ENCODE measurements around the gene RXFP2.

Gene RXFP2

DNA sequence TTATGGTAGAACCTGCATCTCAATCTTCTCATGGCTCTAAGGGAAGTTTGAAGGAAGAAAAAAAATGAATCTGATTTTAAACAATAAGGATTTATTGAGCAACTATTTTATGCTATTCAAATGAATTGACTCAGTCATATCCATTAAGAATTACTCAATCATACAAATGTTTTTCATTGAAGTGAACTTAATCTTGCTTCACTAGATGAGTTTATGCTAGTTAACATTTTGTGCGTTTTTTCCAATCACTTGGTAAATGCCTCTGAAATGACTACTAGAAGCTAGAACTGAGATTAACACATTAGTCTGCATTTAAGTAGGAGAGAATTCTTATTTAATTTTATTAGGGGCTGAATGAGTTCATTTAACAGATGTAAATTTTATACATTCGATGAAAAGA is 25.2 kb downstream of the RXFP2 start:
- Histone ChIP-seq H3K4me3 (replicated peaks; ENCODE audit: insufficient read depth, low read length) (no peak overlapping the region), H3K27ac (replicated peaks) (no peak overlapping the region), H3K27me3 (ENCODE audit: insufficient read depth, poor library complexity, severe bottlenecking) (peaks cover 3% of the 10 kb centered on the region)
- TF ChIP-seq GABPA (IDR thresholded peaks at IDR 0.05; ENCODE audit: low read depth), result no peak
- TF ChIP-seq, protein P1, sequence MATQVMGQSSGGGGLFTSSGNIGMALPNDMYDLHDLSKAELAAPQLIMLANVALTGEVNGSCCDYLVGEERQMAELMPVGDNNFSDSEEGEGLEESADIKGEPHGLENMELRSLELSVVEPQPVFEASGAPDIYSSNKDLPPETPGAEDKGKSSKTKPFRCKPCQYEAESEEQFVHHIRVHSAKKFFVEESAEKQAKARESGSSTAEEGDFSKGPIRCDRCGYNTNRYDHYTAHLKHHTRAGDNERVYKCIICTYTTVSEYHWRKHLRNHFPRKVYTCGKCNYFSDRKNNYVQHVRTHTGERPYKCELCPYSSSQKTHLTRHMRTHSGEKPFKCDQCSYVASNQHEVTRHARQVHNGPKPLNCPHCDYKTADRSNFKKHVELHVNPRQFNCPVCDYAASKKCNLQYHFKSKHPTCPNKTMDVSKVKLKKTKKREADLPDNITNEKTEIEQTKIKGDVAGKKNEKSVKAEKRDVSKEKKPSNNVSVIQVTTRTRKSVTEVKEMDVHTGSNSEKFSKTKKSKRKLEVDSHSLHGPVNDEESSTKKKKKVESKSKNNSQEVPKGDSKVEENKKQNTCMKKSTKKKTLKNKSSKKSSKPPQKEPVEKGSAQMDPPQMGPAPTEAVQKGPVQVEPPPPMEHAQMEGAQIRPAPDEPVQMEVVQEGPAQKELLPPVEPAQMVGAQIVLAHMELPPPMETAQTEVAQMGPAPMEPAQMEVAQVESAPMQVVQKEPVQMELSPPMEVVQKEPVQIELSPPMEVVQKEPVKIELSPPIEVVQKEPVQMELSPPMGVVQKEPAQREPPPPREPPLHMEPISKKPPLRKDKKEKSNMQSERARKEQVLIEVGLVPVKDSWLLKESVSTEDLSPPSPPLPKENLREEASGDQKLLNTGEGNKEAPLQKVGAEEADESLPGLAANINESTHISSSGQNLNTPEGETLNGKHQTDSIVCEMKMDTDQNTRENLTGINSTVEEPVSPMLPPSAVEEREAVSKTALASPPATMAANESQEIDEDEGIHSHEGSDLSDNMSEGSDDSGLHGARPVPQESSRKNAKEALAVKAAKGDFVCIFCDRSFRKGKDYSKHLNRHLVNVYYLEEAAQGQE (IDR thresholded peaks at IDR 0.05; ENCODE audit: insufficient replicate concordance, low read depth), result no peak
- TF ChIP-seq, protein P2, sequence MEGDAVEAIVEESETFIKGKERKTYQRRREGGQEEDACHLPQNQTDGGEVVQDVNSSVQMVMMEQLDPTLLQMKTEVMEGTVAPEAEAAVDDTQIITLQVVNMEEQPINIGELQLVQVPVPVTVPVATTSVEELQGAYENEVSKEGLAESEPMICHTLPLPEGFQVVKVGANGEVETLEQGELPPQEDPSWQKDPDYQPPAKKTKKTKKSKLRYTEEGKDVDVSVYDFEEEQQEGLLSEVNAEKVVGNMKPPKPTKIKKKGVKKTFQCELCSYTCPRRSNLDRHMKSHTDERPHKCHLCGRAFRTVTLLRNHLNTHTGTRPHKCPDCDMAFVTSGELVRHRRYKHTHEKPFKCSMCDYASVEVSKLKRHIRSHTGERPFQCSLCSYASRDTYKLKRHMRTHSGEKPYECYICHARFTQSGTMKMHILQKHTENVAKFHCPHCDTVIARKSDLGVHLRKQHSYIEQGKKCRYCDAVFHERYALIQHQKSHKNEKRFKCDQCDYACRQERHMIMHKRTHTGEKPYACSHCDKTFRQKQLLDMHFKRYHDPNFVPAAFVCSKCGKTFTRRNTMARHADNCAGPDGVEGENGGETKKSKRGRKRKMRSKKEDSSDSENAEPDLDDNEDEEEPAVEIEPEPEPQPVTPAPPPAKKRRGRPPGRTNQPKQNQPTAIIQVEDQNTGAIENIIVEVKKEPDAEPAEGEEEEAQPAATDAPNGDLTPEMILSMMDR (IDR thresholded peaks at IDR 0.05; ENCODE audit: insufficient read depth, low read length), result no peak
- no peak for TF ChIP-seq POLR2AphosphoS5 (IDR thresholded peaks at IDR 0.05; ENCODE audit: low read depth)
- no peak for TF ChIP-seq SPI1 (IDR thresholded peaks at IDR 0.05; ENCODE audit: borderline replicate concordance, low read depth)
- no peak for DNase-seq (ENCODE audit: low read depth in 1 of 2, low spot score in 1 of 2)

DNA sequence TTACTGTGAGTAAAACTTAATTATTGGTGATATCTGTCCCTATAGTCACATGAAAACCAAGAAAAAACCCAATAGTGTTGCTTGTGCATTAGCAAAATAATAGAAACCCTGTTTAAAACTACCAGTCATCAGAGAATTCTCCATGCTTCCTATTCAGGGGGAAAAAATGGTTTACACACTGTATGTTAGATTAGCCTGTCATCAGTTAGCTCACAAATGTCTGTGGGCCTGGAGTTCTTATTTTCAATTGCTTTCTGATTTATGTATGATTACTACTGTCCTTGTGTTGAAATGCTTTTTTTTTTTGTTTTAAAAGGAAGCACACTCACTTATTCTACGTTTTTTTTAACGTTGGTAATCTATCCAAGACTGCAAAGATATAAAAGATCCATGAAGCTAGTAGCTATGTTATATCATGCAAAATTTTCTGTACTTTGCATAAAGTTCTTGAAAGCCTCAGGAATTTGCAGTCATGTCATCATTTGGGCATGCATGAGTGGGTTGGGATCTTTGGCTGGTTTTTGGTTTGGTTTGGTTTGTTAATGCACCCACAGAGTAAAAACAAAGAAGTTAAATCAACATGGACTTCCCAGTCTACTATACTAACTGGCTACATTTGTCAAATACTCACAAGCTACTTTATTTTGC is 25.9 kb downstream of the RXFP2 start:
- no peak for DNase-seq (ENCODE audit: low read depth in 1 of 2, low spot score in 1 of 2)
- Histone ChIP-seq H3K27me3 (ENCODE audit: insufficient read depth, poor library complexity, severe bottlenecking) (peaks cover 3% of the 10 kb centered on the region), H3K27ac (replicated peaks) (no peak overlapping the region), H3K4me3 (replicated peaks; ENCODE audit: insufficient read depth, low read length) (no peak overlapping the region)
- TF ChIP-seq POLR2AphosphoS5 (IDR thresholded peaks at IDR 0.05; ENCODE audit: low read depth) (no peak), GABPA (IDR thresholded peaks at IDR 0.05; ENCODE audit: low read depth) (no peak), SPI1 (IDR thresholded peaks at IDR 0.05; ENCODE audit: borderline replicate concordance, low read depth) (no peak)
- TF ChIP-seq, protein P2 (IDR thresholded peaks at IDR 0.05; ENCODE audit: insufficient read depth, low read length), result no peak
- TF ChIP-seq, protein P1 (IDR thresholded peaks at IDR 0.05; ENCODE audit: insufficient replicate concordance, low read depth), result no peak

DNA sequence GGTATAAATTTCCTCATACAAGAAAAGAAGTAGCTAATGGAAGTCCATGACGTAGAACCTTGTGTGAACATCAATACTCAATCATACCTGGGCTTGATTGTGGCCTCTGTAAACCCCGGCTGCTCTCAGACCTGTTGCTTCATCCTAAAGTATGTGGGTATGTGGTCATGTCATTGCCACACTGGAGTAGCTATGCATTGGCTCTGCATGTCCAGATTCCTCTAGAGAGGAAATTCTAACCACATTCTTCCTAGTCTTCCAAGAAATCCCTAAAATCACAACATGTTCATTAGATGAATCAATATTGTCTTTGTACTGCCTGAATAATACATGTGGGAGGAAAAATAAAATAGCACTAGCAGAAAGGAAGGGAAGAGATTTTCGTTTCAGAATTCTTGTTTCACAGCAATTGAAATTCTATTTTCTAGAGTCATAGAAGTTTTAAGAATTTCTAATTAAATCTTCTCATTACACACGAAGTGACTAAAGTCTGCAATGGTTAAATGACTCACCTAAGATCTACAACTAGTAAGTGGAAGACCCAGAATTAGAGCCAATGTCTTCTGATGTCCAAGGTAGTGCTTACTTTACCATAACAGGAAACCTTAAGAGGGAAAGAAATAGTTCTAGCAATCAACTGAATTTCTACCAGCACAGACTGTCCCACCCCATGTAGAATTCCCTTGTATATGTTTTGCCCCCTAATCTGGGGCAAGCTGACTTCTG is 28.0 kb downstream of the RXFP2 start:
- Histone ChIP-seq H3K4me3 (replicated peaks; ENCODE audit: insufficient read depth, low read length) (no peak overlapping the region), H3K27me3 (ENCODE audit: insufficient read depth, poor library complexity, severe bottlenecking) (peaks cover 3% of the 10 kb centered on the region), H3K27ac (replicated peaks) (no peak overlapping the region)
- no peak for TF ChIP-seq GABPA (IDR thresholded peaks at IDR 0.05; ENCODE audit: low read depth)
- TF ChIP-seq, protein P2 (IDR thresholded peaks at IDR 0.05; ENCODE audit: insufficient read depth, low read length), result no peak
- TF ChIP-seq, protein P1 (IDR thresholded peaks at IDR 0.05; ENCODE audit: insufficient replicate concordance, low read depth), result no peak
- no peak for TF ChIP-seq POLR2AphosphoS5 (IDR thresholded peaks at IDR 0.05; ENCODE audit: low read depth)
- peak; percentile 16 to 22 for DNase-seq (ENCODE audit: low read depth in 1 of 2, low spot score in 1 of 2)
